B cell (primary cell): ENCODE results near the gene CBX8. TPM values are rescaled to one million over a fixed set of nuclear protein-coding genes. Genes with fewer than 3 reads are reported as not detected.

ENCODE experiments used
- ATAC-seq: fragments of 200-7000 bp; cut with Tn5 transposase; one replicate; pipeline ENCODE4 v1.10.0; 2021; ENCODE audit warnings: low read depth, mild to moderate bottlenecking, moderate number of reproducible peaks, moderate library complexity
- CTCF ChIA-PET: fragments of 350-600 bp; sonication (Branson Sonifier 250); formaldehyde crosslinking; loops from one replicate; lab custom pipeline; 2021; ENCODE audit warnings: antibody characterized with exemption, inconsistent platforms; lab: Charles Lee
- POLR2A ChIA-PET: fragments of 350-600 bp; sonication (Branson Sonifier 250); formaldehyde crosslinking; loops from one replicate; lab custom pipeline; 2021; ENCODE audit warnings: antibody characterized with exemption; lab: Charles Lee
- DNase-seq: peaks from one replicate; pipeline ENCODE4 v3.0.0; 2013
- H2AFZ ChIP-seq: 2 replicates; pipeline ENCODE4 v1.6.1; 2012; ENCODE audit warnings: mild to moderate bottlenecking, low read depth, low read length; ENCODE audit not compliant: insufficient read depth, poor library complexity, severe bottlenecking
- H3K27ac ChIP-seq, 2 donors: 1 replicate in 1 of 2; 2 replicates in 1 of 2; pipeline ENCODE4 v1.5.1; 2012 to 2013; ENCODE audit warnings: low read length in 2 of 2, mild to moderate bottlenecking in 2 of 2, moderate library complexity in 1 of 2
- H3K27me3 ChIP-seq, 4 experiments: fragments of 200-600 bp in 1 of 4; sonication (generic) in 1 of 4; replicated peaks in 1 of 4; 1 replicate in 2 of 4; 2 replicates in 2 of 4; pipeline versions ENCODE4 v1.6.1 to v1.7.0; 2013 to 2016; ENCODE audit warnings: low read length in 3 of 4, mild to moderate bottlenecking in 2 of 4, mixed read lengths in 1 of 4, moderate library complexity in 1 of 4; ENCODE audit not compliant: insufficient read depth in 4 of 4, control insufficient read depth in 3 of 4; ENCODE audit errors: control extremely low read depth in 1 of 4
- H3K36me3 ChIP-seq, 2 experiments: replicated peaks in 1 of 2; 1 replicate in 1 of 2; 2 replicates in 1 of 2; pipeline versions ENCODE4 v1.6.1 to v1.7.1; 2013; ENCODE audit warnings: low read length in 1 of 2; ENCODE audit not compliant: insufficient read depth in 2 of 2, control insufficient read depth in 1 of 2; ENCODE audit errors: control extremely low read depth in 1 of 2, extremely low read depth in 1 of 2
- H3K4me1 ChIP-seq, 2 donors: fragments of 200-600 bp in 1 of 2; sonication (generic) in 1 of 2; 1 replicate in 1 of 2; 2 replicates in 1 of 2; pipeline versions ENCODE4 v1.5.1 to v1.6.1; 2013 to 2017; ENCODE audit warnings: low read length in 2 of 2; ENCODE audit not compliant: control insufficient read depth in 2 of 2, insufficient read depth in 2 of 2
- H3K4me2 ChIP-seq: replicated peaks from 2 replicates; pipeline ENCODE3; 2012; ENCODE audit warnings: mild to moderate bottlenecking, low read depth, low read length; ENCODE audit not compliant: poor library complexity, severe bottlenecking
- H3K4me3 ChIP-seq, 5 experiments: fragments of 200-600 bp in 1 of 5; sonication (generic) in 1 of 5; 1 replicate in 3 of 5; 2 replicates in 2 of 5; pipeline versions ENCODE4 v1.5.1 to v1.7.0; 2011 to 2016; ENCODE audit warnings: low read length in 4 of 5, mild to moderate bottlenecking in 4 of 5, low read depth in 2 of 5, control low read depth in 1 of 5, moderate library complexity in 1 of 5; ENCODE audit not compliant: insufficient read depth in 1 of 5; ENCODE audit errors: control extremely low read depth in 1 of 5, extremely low read depth in 1 of 5
- H3K79me2 ChIP-seq: fragments of 200-600 bp; sonication (generic); one replicate; pipeline ENCODE4 v1.6.0; 2016; ENCODE audit warnings: low read length; ENCODE audit not compliant: control insufficient read depth, insufficient read depth
- H3K9ac ChIP-seq: fragments of 200-600 bp; sonication (generic); 2 replicates; pipeline ENCODE4 v1.6.1; 2017; ENCODE audit warnings: mild to moderate bottlenecking, low read length, moderate library complexity
- H3K9me3 ChIP-seq, 3 donors: one replicate each; pipeline versions ENCODE4 v1.6.1 to v1.7.1; 2013; ENCODE audit warnings: low read length in 2 of 3; ENCODE audit not compliant: control insufficient read depth in 2 of 3, insufficient read depth in 1 of 3; ENCODE audit errors: control extremely low read depth in 1 of 3
- H4K20me1 ChIP-seq: 2 replicates; pipeline ENCODE4 v1.6.0; 2012; ENCODE audit warnings: mild to moderate bottlenecking, low read length; ENCODE audit not compliant: insufficient read depth, control insufficient read depth, poor library complexity, severe bottlenecking
- H3K27ac Mint-ChIP-seq: one replicate; pipeline ENCODE4 v1.8.0; 2021; ENCODE audit warnings: mixed read lengths
- H3K27me3 Mint-ChIP-seq: one replicate; pipeline ENCODE4 v1.8.0; 2021; ENCODE audit warnings: mixed read lengths
- H3K4me1 Mint-ChIP-seq: one replicate; pipeline ENCODE4 v1.8.0; 2021; ENCODE audit warnings: mixed read lengths
- H3K4me3 Mint-ChIP-seq: one replicate; pipeline ENCODE4 v1.8.0; 2021; ENCODE audit warnings: mixed read lengths
- H3K9me3 Mint-ChIP-seq: one replicate; pipeline ENCODE4 v1.8.0; 2022; ENCODE audit warnings: mixed read lengths; ENCODE audit not compliant: insufficient read depth
- CTCF ChIP-seq: fragments of 200-600 bp; IDR thresholded peaks from one replicate; pipeline ENCODE4 v1.8.0; 2022; ENCODE audit warnings: antibody characterized with exemption, mild to moderate bottlenecking
- EZH2 ChIP-seq: IDR thresholded peaks from 2 replicates; pipeline ENCODE4 v1.6.1; 2012; ENCODE audit warnings: borderline replicate concordance, low read depth, mild to moderate bottlenecking, moderate library complexity, low read length; ENCODE audit not compliant: insufficient read depth, poor library complexity, severe bottlenecking
- WGBS: methylation state at CpG from one replicate; pipeline ENCODE4 v1.1.5; 2013; ENCODE audit warnings: missing lambda C conversion rate; ENCODE audit not compliant: insufficient coverage; 5-methylcytosine and 5-hydroxymethylcytosine counted together
- intact Hi-C: fragments of 100-400 bp; cut with micrococcal nuclease; formaldehyde crosslinking; loops from one replicate; pipeline ENCODE4 v1.10.0; 2022
- polyA plus RNA-seq: library from polyadenylated mRNA; depleted of rRNA; stranded (reverse); fragments of >200 nt; gene quantifications from 2 replicates; pipeline ENCODE4 v1.2.3, GENCODE V29; 2012
- total RNA-seq, 2 donors: library from RNA; stranded (reverse); fragments of 120-200 nt in 1 of 2; gene quantifications; 1 replicate in 1 of 2; 2 replicates in 1 of 2; pipeline versions ENCODE4 v1.2.3 to v1.2.4, GENCODE V29; 2013 to 2022

The CBX8 gene
- total and polyA plus RNA-seq, 2 donors (not counting 1 experiment from before 2014, with no cell fraction given), result 0.31 to 6.8 TPM

GRCh38 chr17:79785900-79786810, 10.7 kb downstream of the CBX8 start:
- no peak for ATAC-seq
- Mint-ChIP-seq H3K4me1 (peaks cover 12% of the 10 kb centered on the region), H3K27ac (no peak overlapping the region), H3K27me3 (peaks cover 61% of the 10 kb centered on the region), H3K9me3 (no peaks in the 10 kb centered on the region), H3K4me3 (no peak overlapping the region)
- Histone ChIP-seq H3K4me2 (no peak overlapping the region), H3K27me3 (peaks cover 0 to 76% (median 41%) of the 10 kb centered on the region in 4 experiments), H3K36me3 (no peaks in the 10 kb centered on the region), H4K20me1 (peaks cover 12% of the 10 kb centered on the region), H3K4me3 (no peak overlapping the region), H3K9me3 (peaks cover 0 to 25% (median 0%) of the 10 kb centered on the region in 3 donors), H3K9ac (no peak overlapping the region), H3K27ac (no peak overlapping the region), H3K4me1 (peaks cover 28 to 31% of the 10 kb centered on the region in 2 donors), H3K79me2 (no peaks in the 10 kb centered on the region), H2AFZ (no peak overlapping the region)
- 92% methylated on average over 15 of the region's 15 CpGs for WGBS
- ChIA-PET CTCF (interaction anchor here (1.4 kb wide), 1 partner anchor 45 kb away, joined by 4 read pairs; no protein-coding TSS in a partner anchor), POLR2A (interaction anchor here (0.5 to 0.8 kb wide), 2 partner anchors 9 to 54 kb away, joined by 3 read pairs; no protein-coding TSS in a partner anchor)
- no peak for TF ChIP-seq EZH2
- TF ChIP-seq CTCF, result no peak
- no peak for DNase-seq
- intact Hi-C loops, result loop anchor here (5.0 kb wide), 1 partner anchor 131 kb away; no protein-coding TSS in a partner anchor
